Measurements from ENCODE around the gene PTPRM.

PTPRM gene

GRCh38 chr18:7894592-7894991 lies 327.5 kb downstream of the PTPRM start:
- Histone ChIP-seq H3K4me2 (no peak overlapping the region), H4K20me1 (ENCODE audit: insufficient read depth) (no peaks in the 10 kb centered on the region), H3K27ac (no peak overlapping the region), H3K79me2 (ENCODE audit: insufficient read depth, low read depth) (no peaks in the 10 kb centered on the region), H3K36me3 (ENCODE audit: insufficient read depth) (no peaks in the 10 kb centered on the region), H3K4me1 (ENCODE audit: low read depth, poor library complexity, severe bottlenecking) (no peaks in the 10 kb centered on the region), H3K9ac (no peak overlapping the region), H2AFZ (ENCODE audit: low read depth) (no peak overlapping the region), H3K4me3 (IDR thresholded peaks at IDR 0.05; ENCODE audit: insufficient read depth, low read depth, low read length) (no peak overlapping the region), H3K27me3 (ENCODE audit: insufficient read depth, low read depth) (no peaks in the 10 kb centered on the region)
- TF ChIP-seq CTCF (conservative IDR thresholded peaks at IDR 0.05; ENCODE audit: low read depth, low read length): no peak

DNA sequence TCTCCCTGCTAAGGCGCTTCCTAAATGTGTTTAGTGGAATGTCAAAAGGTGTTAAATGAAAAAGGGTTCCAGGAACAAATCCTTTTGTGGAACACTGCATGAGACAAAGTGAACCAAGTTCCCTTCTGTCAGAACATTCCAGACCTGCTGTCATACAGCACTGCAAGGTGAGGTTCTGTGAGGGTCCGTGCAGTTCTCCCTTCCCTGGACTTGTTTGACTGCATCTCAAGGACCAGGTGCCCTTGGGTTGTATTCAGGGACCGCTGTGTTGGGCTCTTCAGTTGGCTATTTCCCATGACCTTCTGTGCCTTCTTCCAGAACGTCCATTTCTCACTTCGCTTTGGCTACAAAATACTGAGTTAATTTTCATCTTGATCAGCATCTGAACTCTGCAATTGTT lies 328.2 kb downstream of the PTPRM start:
- Histone ChIP-seq H3K27ac (no peak overlapping the region), H4K20me1 (ENCODE audit: insufficient read depth) (no peaks in the 10 kb centered on the region), H2AFZ (ENCODE audit: low read depth) (no peak overlapping the region), H3K27me3 (ENCODE audit: insufficient read depth, low read depth) (no peaks in the 10 kb centered on the region), H3K36me3 (ENCODE audit: insufficient read depth) (no peaks in the 10 kb centered on the region), H3K9ac (no peak overlapping the region), H3K4me2 (no peak overlapping the region), H3K79me2 (ENCODE audit: insufficient read depth, low read depth) (no peaks in the 10 kb centered on the region), H3K4me3 (IDR thresholded peaks at IDR 0.05; ENCODE audit: insufficient read depth, low read depth, low read length) (no peak overlapping the region), H3K4me1 (ENCODE audit: low read depth, poor library complexity, severe bottlenecking) (no peaks in the 10 kb centered on the region)
- TF ChIP-seq CTCF (conservative IDR thresholded peaks at IDR 0.05; ENCODE audit: low read depth, low read length): no peak

- TF ChIP-seq CTCF (conservative IDR thresholded peaks at IDR 0.05; ENCODE audit: low read depth, low read length): no peak
- H3K4me2 ChIP-seq: no peak overlapping the region
- no peaks in the 10 kb centered on the region for H3K4me1 ChIP-seq (ENCODE audit: low read depth, poor library complexity, severe bottlenecking)
- no peak overlapping the region for H2AFZ ChIP-seq (ENCODE audit: low read depth)
- no peak overlapping the region for H3K9ac ChIP-seq
- no peaks in the 10 kb centered on the region for H3K36me3 ChIP-seq (ENCODE audit: insufficient read depth)
- no peaks in the 10 kb centered on the region for H3K27me3 ChIP-seq (ENCODE audit: insufficient read depth, low read depth)
- no peak overlapping the region for H3K4me3 ChIP-seq (IDR thresholded peaks at IDR 0.05; ENCODE audit: insufficient read depth, low read depth, low read length)
- no peak overlapping the region for H3K27ac ChIP-seq
- H3K79me2 ChIP-seq (ENCODE audit: insufficient read depth, low read depth): no peaks in the 10 kb centered on the region
- H4K20me1 ChIP-seq (ENCODE audit: insufficient read depth): no peaks in the 10 kb centered on the region
These were observed 329.0 kb downstream of the PTPRM start for GRCh38 chr18:7896161-7896560.

GRCh38 chr18:7896805-7897518 lies 329.8 kb downstream of the PTPRM start:
- Histone ChIP-seq H2AFZ (ENCODE audit: low read depth) (no peak overlapping the region), H3K9ac (no peak overlapping the region), H3K36me3 (ENCODE audit: insufficient read depth) (no peaks in the 10 kb centered on the region), H3K4me2 (no peak overlapping the region), H3K27me3 (ENCODE audit: insufficient read depth, low read depth) (no peaks in the 10 kb centered on the region), H3K27ac (no peak overlapping the region), H3K4me1 (ENCODE audit: low read depth, poor library complexity, severe bottlenecking) (no peaks in the 10 kb centered on the region), H3K79me2 (ENCODE audit: insufficient read depth, low read depth) (no peaks in the 10 kb centered on the region), H4K20me1 (ENCODE audit: insufficient read depth) (no peaks in the 10 kb centered on the region), H3K4me3 (IDR thresholded peaks at IDR 0.05; ENCODE audit: insufficient read depth, low read depth, low read length) (no peak overlapping the region)
- TF ChIP-seq CTCF (conservative IDR thresholded peaks at IDR 0.05; ENCODE audit: low read depth, low read length): no peak

Data from KMS-11 (cell line).